Lower leg skin (tissue), 4 donors: ENCODE results near the gene HMGCS2. TPM values are rescaled to one million over a fixed set of nuclear protein-coding genes. Genes with fewer than 3 reads are reported as not detected.

Experiments used
- DNase-seq, 2 donors: peaks; one replicate each; pipeline ENCODE4 v3.0.0-alpha.2; 2019; ENCODE audit warnings: low spot score in 2 of 2
- H3K4me3 ChIP-seq: fragments of 200-600 bp; sonication (generic); 2 replicates; pipeline ENCODE4 v1.5.1; 2017; ENCODE audit warnings: mild to moderate bottlenecking, low read depth; ENCODE audit not compliant: poor library complexity, severe bottlenecking
- POLR2A ChIP-seq, 2 donors: fragments of 450-650 bp; IDR thresholded peaks; one replicate each; pipeline ENCODE4 v1.6.1; 2016 to 2017; ENCODE audit warnings: antibody characterized with exemption in 2 of 2, mild to moderate bottlenecking in 1 of 2, moderate library complexity in 1 of 2
- WGBS, 2 donors: methylation state at CpG; one replicate each; pipeline ENCODE4 v1.1.5; 2018; 5-methylcytosine and 5-hydroxymethylcytosine counted together
- intact Hi-C: fragments of 100-400 bp; cut with DNase I; formaldehyde crosslinking; loops from one replicate; pipeline ENCODE4 v1.15.0; 2023; ENCODE audit warnings: low total_unique reads
- total RNA-seq, 4 donors: library from RNA; depleted of rRNA; stranded (reverse); fragments of >200 nt; gene quantifications; one replicate each; pipeline ENCODE4 v1.1.0, GENCODE V29; 2016
- TF ChIP-seq, protein P1 (sequence below), 3 donors: fragments of 450-650 bp; IDR thresholded peaks; one replicate each; pipeline ENCODE4 v1.5.1; 2016; ENCODE audit warnings: antibody characterized with exemption in 3 of 3, mild to moderate bottlenecking in 3 of 3, moderate library complexity in 2 of 3

HMGCS2 gene
- total RNA-seq, 4 donors from 2014 or later: 23.9 to 400 (median 93.4) TPM

DNA sequence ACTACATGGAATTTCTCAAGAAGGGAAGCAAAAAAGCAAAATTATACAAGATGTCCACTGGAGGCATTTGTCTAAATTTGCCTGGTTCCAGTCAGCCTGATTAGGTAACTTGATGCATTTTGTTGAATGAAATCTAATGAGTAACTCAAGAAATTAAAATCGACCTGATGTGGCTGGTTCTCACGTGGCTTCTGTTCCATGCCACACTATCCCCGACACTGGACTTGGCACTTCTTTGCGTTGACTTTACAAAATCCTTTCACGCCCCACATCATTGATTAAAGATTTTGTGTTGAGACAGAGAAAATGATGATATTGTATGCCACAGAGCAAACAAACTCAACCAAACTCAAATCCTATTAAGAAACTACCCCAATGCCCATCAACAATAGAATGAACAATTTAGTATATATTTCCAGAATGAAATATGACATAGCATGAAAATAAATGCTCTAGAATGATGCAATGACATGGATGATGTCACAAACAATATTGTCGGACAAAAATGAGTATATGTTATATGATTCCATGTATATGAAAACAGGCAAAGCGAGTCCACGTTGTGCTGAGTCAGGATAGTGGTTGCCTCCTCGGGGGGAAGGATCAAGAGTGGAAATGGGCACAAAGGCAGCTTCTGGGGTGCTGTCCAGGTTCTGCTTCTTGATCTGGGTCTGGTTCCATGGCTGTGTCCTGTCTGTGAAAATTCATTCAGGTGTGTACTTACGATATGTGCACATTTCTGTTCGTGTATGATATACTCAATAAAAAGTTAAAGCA is 12.9 kb upstream of the HMGCS2 start:
- 82 to 91% methylated on average over 11 of the region's 11 CpGs for WGBS, 2 donors
- no peak for DNase-seq
- TF ChIP-seq, protein P1, sequence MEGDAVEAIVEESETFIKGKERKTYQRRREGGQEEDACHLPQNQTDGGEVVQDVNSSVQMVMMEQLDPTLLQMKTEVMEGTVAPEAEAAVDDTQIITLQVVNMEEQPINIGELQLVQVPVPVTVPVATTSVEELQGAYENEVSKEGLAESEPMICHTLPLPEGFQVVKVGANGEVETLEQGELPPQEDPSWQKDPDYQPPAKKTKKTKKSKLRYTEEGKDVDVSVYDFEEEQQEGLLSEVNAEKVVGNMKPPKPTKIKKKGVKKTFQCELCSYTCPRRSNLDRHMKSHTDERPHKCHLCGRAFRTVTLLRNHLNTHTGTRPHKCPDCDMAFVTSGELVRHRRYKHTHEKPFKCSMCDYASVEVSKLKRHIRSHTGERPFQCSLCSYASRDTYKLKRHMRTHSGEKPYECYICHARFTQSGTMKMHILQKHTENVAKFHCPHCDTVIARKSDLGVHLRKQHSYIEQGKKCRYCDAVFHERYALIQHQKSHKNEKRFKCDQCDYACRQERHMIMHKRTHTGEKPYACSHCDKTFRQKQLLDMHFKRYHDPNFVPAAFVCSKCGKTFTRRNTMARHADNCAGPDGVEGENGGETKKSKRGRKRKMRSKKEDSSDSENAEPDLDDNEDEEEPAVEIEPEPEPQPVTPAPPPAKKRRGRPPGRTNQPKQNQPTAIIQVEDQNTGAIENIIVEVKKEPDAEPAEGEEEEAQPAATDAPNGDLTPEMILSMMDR (IDR thresholded peaks at IDR 0.05): no peak
- no peak for TF ChIP-seq POLR2A (IDR thresholded peaks at IDR 0.05)
- H3K4me3 ChIP-seq: no peak overlapping the region
- intact Hi-C loops: no loop called here

GRCh38 chr1:119779869-119780356 is 11.2 kb upstream of the HMGCS2 start:
- 18 to 22% methylated on average over 5 of the region's 5 CpGs for WGBS, 2 donors
- peak in 1 of 2 donors; percentile 32 for DNase-seq
- intact Hi-C loops: no loop called here
- no peak overlapping the region for H3K4me3 ChIP-seq
- TF ChIP-seq, protein P1 (IDR thresholded peaks at IDR 0.05): no peak
- TF ChIP-seq POLR2A (IDR thresholded peaks at IDR 0.05): no peak

DNA sequence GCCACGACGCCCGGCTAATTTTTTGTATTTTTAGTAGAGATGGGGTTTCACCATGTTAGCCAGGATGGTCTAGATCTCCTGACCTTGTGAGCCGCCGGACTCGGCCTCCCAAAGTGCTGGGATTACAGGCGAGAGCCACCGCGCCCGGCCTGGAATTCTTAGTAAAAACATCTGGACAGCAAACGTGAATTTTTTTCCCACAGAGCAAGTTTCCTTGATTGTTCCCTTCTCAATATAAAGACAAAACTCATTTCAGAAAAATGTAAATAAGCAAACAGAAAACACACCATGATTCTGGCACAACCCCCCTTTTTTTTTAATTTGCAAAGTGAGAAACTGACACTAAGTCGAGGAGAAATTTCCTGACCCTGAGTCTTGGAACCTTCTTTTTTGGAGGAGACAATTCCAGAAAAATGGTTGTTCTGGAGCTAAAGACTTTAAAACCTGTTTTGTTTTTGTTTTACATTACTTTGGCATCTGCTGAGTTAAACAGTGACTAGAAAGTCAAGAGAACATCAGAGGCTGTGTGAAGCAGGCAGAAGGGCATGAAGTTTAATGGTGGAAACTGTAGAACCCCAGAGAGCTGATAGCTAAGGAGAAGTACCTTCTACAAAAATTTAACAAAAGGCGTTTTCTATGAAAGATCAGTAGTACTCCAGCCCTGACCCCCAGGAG is 10.3 kb upstream of the HMGCS2 start:
- intact Hi-C loops: no loop called here
- no peak overlapping the region for H3K4me3 ChIP-seq
- no peak for DNase-seq
- no peak for TF ChIP-seq POLR2A (IDR thresholded peaks at IDR 0.05)
- TF ChIP-seq, protein P1 (IDR thresholded peaks at IDR 0.05): no peak
- WGBS, 2 donors: 83 to 90% methylated on average over 13 of the region's 13 CpGs

DNA sequence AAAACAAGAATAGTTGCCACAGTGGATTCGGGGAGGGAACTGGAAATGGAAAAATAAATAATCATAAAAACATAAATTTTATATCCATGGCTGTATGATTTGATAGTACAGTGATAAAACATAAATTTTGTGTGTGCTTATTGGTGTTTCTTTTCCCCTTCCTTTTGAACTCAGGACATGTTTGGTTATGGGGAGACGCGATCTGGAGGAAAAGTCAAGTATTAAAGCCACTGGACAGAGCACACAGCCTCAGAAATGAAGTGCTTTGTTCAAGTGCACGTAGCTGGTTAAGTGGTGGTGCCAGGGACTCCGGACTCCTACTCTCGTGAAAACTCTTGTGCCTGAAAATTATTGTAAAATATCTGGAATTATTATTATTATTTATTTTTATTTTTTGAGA is 9.7 kb upstream of the HMGCS2 start:
- WGBS, 2 donors: 95 to 96% methylated on average over 6 of the region's 6 CpGs
- intact Hi-C loops: no loop called here
- TF ChIP-seq, protein P1 (IDR thresholded peaks at IDR 0.05): no peak
- TF ChIP-seq POLR2A (IDR thresholded peaks at IDR 0.05): no peak

GRCh38 chr1:119774746-119775490 is 6.2 kb upstream of the HMGCS2 start:
- WGBS, 2 donors: 78 to 79% methylated on average over 7 of the region's 7 CpGs
- DNase-seq: no peak
- no peak overlapping the region for H3K4me3 ChIP-seq
- TF ChIP-seq POLR2A (IDR thresholded peaks at IDR 0.05): no peak
- intact Hi-C loops: no loop called here

More for the DNA sequence above, 9.7 kb upstream of the HMGCS2 start:
- no peak overlapping the region for H3K4me3 ChIP-seq
- DNase-seq: no peak
